Activated CD4-positive, alpha-beta T cell treated with anti-CD3 and anti-CD28 coated beads for 1 hour (primary cell): ENCODE measurements around the gene MAU2.
"Not testable (repeated sequence)": the region's sequence is repeated elsewhere in the genome, so short reads cannot be mapped to it uniquely, and the experiment has no call there.

Source experiments
- DNase-seq: peaks from one replicate; pipeline ENCODE4 v3.0.0-alpha.2; 2020

The MAU2 gene

GRCh38 chr19:19347401-19348110 lies 26.9 kb downstream of the MAU2 start:
- no peak for DNase-seq

GRCh38 chr19:19348266-19348665 lies 27.6 kb downstream of the MAU2 start:
- no peak for DNase-seq

- no peak for DNase-seq
Measured at GRCh38 chr19:19349365-19349764, 28.7 kb downstream of the MAU2 start.

GRCh38 chr19:19350756-19351155 lies 30.1 kb downstream of the MAU2 start:
- DNase-seq: not testable (repeated sequence)

GRCh38 chr19:19352823-19353222 lies 32.2 kb downstream of the MAU2 start:
- DNase-seq: no peak

- no peak for DNase-seq
Measured at GRCh38 chr19:19354007-19354406, 33.4 kb downstream of the MAU2 start.

GRCh38 chr19:19354932-19355331 lies 34.3 kb downstream of the MAU2 start:
- DNase-seq: no peak

- DNase-seq: no peak
Measured at GRCh38 chr19:19355606-19356139, 35.0 kb downstream of the MAU2 start.

- no peak for DNase-seq
Measured at GRCh38 chr19:19356500-19356899, 35.9 kb downstream of the MAU2 start.

- DNase-seq: no peak
Measured at GRCh38 chr19:19356901-19357566, 36.4 kb downstream of the MAU2 start.

GRCh38 chr19:19361075-19361594 lies 40.5 kb downstream of the MAU2 start:
- peak; percentile 31 for DNase-seq

GRCh38 chr19:19362075-19362474 lies 41.4 kb downstream of the MAU2 start:
- no peak for DNase-seq

- peak; percentile 61 for DNase-seq
Measured at GRCh38 chr19:19366434-19367396, 46.1 kb downstream of the MAU2 start.

- DNase-seq: no peak
Measured at GRCh38 chr19:19368087-19368486, 47.5 kb downstream of the MAU2 start.

GRCh38 chr19:19371059-19371458 lies 50.4 kb downstream of the MAU2 start:
- DNase-seq: no peak

- no peak for DNase-seq
Measured at GRCh38 chr19:19372656-19373416, 52.2 kb downstream of the MAU2 start.

- no peak for DNase-seq
Measured at GRCh38 chr19:19379527-19379926, 58.9 kb downstream of the MAU2 start.

GRCh38 chr19:19380316-19380715 lies 59.7 kb downstream of the MAU2 start:
- DNase-seq: not testable (repeated sequence)

- no peak for DNase-seq
Measured at GRCh38 chr19:19381007-19381926, 60.6 kb downstream of the MAU2 start.

GRCh38 chr19:19382118-19382517 lies 61.5 kb downstream of the MAU2 start:
- DNase-seq: no peak

GRCh38 chr19:19384486-19384885 lies 63.9 kb downstream of the MAU2 start:
- DNase-seq: no peak
